NCI-H524 (cell line): ENCODE results near the gene MYH10.

Source experiments
- DNase-seq, 2 experiments: peaks; one replicate each; lab custom pipeline; 2025; lab: John Stamatoyannopoulos, UW

Gene MYH10

GRCh38 chr17:8609910-8610309 lies 20.6 kb downstream of the MYH10 start:
- no peak for DNase-seq

GRCh38 chr17:8608001-8608400 lies 22.5 kb downstream of the MYH10 start:
- no peak for DNase-seq

- peak in 1 of 2 experiments; percentile 6 for DNase-seq
Observed at GRCh38 chr17:8606401-8606800, 24.1 kb downstream of the MYH10 start.

DNA sequence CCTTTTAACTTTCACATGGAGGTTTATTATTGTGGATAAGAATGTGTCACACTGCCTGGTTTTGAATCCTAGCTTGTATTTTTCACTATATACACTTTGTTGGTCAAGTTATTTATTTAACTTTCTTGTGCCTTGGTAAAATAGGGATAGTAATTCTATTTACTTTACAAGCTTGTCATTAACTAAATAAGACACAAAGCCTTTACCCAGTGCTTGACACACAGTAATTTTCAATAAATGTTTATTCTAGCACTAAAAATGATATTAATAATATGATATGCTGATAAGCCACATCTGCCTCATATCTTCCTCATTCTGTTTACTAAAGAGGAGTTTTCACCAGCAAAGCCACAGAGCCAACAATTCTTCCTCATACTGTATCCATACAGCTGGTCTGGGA lies 27.8 kb downstream of the MYH10 start:
- DNase-seq: no peak

- no peak for DNase-seq
Observed at GRCh38 chr17:8599351-8600011, 31.0 kb downstream of the MYH10 start.

DNA sequence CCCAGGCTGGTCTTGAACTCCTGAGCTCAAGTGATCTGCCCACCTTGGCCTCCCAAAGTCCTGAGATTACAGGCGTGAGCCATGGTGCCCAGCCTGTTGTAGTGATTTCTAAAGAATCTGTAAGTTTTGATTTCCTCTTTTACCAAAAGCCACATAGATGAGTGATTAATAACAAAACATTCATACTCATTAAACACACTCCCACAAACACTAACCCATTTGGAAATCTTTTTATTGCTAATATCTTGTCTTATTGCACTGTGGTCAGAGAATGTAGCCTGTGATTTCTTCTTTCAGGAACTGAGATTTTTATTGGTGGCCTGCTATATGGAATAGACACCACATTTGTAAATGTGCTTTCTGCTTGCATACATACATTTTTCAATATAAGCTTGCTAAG lies 31.6 kb downstream of the MYH10 start:
- DNase-seq: no peak

DNA sequence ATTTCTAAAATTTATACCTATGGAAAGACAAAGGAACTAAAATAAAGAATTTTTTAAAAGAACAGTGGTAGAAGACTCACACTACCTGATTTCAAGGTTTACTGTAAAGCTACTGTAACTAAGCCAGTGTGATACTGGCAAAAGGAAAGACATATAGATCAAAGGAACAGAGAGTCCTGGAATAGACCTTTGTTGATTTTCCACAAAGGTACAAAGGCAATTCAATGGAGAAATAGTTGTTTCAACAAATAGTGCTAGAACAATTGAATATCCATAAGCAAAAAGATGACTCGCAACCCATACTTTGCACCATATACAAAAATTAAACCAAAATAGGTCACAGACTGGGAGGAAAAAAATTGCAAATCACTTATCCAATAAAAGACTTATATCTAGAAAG lies 36.7 kb downstream of the MYH10 start:
- DNase-seq: no peak

DNA sequence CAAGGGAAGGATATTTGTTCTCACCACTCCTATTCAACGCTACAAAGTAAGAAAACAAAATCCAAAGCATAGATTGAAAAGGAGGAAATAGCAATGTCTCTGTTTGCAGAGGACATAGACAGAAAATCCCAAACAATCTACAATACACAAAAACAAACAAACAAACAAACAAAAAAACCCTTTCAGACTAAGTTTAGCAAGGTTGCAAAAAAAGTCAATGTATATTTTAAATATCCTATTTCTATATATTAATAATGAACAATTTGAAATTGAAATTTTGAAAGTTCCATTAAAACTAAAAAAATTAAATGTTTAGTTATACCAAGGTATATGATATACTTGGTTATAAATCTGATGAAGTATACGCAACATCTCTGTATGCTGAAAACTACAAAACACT lies 37.2 kb downstream of the MYH10 start:
- no peak for DNase-seq

DNA sequence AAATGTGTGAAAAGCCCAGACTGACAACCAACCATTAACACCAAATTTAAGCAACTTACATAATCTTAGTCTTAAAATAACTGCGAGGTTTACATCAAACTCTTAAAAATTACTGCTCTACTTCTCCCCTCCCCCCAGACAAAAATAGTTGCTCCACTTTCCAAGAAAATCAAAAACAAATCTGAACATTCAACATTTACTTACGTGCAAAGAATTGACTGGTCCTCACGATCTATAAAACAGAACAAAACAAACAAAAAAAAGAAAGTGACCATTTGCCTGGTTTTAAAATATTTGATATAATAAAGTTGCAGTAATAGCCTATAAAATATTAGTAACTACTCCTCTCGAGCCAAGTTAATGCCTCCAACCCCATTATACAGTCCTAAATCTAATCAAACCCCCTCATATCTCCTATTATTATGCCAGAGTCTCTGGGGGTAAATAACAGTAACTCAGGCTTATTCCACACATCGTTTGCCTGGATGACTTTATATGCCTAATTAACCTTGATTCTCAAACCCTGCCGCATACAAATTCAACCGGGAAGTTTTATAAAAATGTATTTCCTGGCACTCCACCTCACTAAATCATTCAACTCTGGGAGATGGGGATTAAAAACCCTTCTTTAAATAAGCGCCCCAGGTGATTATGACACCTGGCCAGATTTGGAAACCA lies 41.5 kb downstream of the MYH10 start:
- DNase-seq: no peak

DNA sequence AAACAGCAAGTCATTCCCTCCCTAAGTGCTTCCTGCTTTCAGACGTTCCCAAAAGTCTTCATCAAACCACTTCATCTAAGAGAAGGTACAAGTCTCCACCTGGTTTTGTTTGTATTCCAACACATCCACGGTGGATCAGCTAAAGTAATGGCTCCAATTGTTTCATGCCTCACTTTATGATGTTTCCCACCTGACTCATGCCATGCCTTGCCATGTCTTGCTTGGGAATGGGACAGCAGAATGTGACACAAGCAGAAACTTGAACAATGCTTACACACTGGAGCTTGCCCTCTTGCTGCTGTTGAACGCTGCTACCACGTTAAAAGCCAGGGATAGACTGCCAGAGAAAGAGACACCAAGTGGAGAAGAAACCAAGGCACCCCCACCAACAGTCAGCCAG lies 43.8 kb downstream of the MYH10 start:
- no peak for DNase-seq

DNA sequence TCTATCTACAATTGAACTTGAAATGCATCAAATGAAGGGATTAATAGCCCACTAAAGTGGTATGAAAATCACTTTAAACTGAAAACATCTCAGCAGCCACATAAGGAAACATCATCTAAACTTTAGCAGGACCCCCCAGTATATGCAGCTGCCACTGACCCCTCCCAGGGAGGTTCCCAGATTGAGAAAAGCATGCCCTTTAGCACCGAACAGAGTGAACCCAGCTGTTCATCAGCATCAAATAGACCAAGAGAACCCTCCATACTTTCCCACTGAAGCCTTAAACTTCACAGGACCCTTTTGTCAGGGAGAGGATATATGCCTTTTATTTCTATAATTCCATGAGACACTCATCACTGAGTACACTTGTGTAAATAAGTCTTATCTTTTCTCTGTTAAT lies 44.6 kb downstream of the MYH10 start:
- DNase-seq: no peak

DNA sequence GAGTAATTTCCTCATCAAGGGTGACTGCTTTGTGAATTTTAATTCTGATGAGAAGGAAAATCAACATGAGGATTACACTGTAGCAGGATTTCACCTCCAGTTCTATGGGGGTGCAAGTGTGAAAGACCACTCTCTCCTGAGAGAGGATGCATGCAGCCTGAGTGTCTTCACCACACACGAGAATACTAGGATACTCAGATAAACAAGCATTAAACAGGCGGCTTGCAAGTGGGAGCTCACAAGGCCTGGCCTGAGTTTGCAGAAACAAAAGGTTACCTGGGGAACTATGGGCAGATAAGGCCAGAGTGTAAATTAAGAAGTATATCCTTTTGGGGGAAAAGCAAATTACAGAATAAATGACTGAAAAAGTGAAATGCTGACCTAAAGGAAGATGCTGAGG lies 46.6 kb downstream of the MYH10 start:
- no peak for DNase-seq

DNA sequence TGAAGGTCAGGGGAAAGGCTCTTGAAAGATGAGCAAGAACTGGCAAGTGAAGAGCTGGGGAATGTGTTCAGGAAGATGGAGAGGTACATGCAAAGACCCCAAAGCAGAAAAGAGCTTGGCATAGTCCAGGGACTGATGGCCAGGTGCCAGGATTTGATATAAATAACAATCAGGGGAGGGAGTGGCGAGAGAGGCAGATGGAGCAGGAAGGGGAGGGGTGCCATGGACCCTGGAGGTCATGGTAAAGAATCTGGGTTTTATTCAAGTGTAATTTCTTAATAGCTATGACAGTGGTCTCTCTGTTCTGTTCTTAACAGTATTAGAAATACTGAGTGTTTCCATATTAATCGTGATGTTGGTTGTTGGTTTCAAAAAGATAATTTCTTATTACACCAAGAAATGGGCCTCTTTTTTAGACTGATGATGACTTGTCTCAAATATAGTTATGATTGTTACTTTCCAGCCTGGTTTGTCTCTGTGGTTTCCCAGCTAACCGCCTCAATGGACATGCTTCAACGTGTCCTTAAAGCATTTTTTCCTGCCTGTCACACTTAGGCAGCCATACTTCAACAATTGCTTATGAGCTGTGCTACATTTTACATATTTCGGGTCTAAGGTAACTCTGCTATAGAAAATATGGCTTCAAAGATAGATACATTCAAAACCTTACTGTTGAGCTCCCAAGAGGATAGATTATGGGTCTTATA lies 49.4 kb downstream of the MYH10 start:
- DNase-seq: peak in 1 of 2 experiments; percentile 41

DNA sequence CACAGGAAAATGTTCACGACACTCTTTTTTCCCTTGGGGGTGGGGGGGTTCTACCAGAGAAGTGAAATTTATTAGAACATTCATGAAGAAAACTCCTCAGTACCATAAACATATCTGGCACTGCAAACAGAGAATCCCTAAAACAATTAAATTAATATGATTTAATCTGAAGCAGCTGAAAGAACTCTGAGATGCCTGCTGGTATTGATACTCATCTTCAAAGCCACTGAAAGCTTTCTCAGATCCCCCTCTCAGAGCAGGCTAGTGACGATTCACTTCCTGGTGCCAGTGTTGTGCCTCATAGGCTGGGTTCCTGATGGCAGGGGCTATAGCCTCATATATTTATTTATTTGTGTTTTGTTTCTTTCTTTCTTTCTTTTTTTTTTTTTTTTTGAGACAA lies 52.7 kb downstream of the MYH10 start:
- DNase-seq: no peak

DNA sequence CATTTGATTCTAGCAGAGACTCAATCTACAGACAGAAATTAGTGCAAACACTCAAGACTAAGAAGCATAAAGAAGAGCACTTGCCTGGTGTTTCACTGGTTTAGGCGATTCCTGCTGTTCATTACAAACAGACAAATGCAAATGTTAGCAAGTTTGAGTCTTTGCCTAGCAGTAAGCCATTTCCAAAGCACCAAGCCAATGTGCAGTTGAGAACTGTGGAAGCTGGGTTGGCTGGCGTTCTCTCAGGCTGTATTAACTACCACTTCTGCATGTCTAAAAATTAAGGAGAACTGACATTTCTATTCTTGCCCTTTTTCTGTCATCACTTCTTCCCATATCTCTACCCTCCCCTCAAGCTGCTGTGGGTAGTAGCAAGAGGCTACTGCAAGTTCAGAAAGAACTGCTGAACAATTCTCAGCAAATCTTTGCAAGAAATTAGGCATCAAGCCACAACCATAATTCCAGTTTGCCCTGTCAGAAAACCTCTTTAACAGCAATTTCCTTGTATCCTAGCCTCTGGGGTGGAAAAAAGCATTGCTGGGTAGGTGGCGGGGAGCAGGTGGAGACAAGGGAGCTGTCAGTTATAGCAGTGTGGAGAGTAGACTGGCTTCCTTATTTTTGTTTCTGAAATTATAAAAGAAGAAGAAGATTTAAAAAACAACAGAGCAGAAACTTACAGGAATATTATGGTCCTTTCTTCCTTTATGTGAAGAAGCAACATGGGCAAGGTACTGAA lies 53.8 kb downstream of the MYH10 start:
- DNase-seq: no peak

DNA sequence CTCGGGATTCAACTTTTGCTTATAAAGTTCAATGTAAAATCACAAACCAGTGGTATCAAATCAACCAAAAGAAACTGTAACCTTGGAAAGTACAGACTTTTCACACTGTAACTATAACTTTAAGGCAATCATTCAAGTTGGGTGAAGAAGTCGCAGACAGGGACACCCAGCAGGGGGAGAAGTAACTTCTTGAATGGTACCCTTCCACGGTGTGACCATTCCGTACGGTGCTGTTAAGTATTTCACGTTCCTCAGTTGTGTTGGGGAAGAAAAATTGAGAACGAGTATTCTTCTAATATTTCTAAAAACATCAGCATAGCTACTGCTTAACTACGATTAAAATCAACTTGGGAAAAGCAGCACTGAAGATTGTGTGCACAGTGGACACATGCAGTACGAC lies 55.8 kb downstream of the MYH10 start:
- DNase-seq: no peak

DNA sequence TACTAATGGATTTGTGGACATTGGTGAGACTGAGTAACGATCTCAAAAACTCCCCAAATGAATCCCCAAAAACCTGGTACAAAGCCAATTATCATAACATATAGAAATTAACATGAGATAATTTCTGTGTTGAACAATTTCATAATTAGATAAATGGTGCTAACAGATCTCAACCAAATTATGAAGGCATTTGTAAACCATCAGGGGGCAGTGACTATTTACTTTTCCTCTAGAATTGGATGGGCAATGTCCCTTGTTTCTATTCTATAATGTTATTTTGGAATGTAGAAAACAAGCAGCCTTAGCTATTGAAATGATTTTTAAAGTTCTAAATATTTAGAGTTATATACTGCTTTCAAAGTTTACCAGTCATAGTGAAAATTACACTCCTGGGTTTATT lies 57.8 kb downstream of the MYH10 start:
- DNase-seq: no peak

- DNase-seq: no peak
Observed at GRCh38 chr17:8563981-8564602, 66.4 kb downstream of the MYH10 start.

DNA sequence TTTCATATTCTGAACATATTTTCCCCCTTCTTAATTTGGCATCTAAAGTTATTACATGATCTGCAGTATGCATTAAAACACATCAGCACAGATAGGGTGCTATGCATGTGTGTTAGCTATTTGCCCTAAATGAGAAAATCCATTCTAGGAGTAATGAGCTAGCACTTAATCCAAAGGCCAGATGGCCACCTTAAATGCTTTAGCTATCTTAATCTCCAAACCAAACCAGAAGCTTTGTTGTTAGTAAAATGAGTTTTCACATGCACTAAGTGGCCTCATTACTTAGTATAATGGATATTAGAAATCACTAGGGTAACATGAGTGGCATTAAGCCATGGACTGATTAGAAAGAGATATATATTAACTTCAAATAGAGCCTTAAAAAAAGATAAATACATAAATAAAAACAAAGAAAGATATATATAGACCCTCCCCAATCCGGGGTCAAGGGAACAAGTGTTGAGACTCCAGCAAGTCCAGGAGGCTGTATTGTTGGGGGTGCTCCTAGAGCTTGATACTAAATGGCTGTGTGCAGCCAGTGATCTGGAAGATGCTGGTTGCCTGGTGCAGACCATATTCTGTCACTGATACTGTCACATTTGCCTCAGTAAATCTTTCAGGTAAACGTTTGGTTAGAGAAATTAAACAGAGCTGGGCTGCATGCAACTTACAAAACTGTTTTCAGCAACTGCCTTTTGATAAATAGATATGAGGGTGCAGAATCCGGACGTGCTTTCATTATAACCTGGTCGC lies 67.3 kb downstream of the MYH10 start:
- peak; percentile 20 to 83 for DNase-seq

DNA sequence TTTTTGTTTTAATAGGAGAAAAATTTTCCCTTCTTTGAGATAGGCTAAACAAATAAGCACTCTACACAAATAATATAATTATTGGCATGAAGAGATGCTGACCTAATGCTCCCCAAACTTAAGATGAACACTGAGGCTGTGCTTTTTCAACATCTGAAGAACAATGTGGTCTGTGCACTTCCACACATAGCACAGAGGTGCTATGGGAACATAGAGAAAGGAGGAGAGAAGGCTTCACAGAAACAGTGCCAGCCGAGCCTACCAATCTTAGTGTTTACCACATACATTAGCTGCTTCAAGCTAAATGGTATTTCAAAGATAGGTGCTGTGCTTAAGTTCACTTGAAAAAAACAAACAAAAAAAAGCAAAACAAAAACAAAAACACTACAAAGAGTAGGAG lies 72.4 kb downstream of the MYH10 start:
- no peak for DNase-seq

- DNase-seq: no peak
Observed at GRCh38 chr17:8557176-8557806, 73.2 kb downstream of the MYH10 start.
